ENCODE measurements around the gene DPP6. TPM values are rescaled to one million over a fixed set of nuclear protein-coding genes. Genes with fewer than 3 reads are reported as not detected.

The DPP6 gene
- total and polyA plus RNA-seq, 11 donors = 0.05 to 2.9 (median 0.11) TPM; not detected in 3

- Histone ChIP-seq H3K9me3 (no peaks in the 10 kb centered on the region), H3K4me3 (no peak overlapping the region), H3K27ac (no peak overlapping the region), H3K4me1 (no peaks in the 10 kb centered on the region), H3K36me3 (no peaks in the 10 kb centered on the region), H3K27me3 (peaks cover 0 to 7% (median 0%) of the 10 kb centered on the region in 9 donors)
- no peak for DNase-seq
- no peak for TF ChIP-seq CTCF (IDR thresholded peaks at IDR 0.05)
- no peak for TF ChIP-seq POLR2A (IDR thresholded peaks at IDR 0.05)
- ATAC-seq = no peak
- 77 to 84% (median 82%) methylated on average over 18 of the region's 18 CpGs for WGBS, 4 donors
- intact Hi-C loops (cut with DNase I) = no loop called here
These were observed 628.9 kb downstream of the DPP6 start for GRCh38 chr7:154680894-154681659.

DNA sequence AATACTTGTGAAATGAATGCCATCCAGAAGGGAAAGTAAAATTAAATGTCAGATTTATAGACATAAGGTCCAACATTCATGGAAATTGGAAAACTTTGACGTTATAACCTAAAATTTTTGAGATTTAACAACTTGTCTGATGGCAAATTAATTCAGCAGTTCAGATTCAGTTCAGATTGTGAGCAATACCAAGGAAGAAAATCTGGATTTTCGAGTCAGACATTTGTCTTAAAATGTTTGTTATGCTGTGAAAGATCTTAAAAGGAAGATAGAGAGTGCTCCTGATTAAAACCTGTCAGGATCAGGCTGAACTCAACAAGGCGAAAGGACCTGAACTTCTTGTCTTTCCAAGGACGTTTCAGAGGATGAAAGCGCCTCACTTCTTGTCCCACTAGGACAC is 629.8 kb downstream of the DPP6 start:
- no peak for DNase-seq
- H3K9me3 ChIP-seq = no peaks in the 10 kb centered on the region
- no peak overlapping the region for H3K4me3 ChIP-seq
- no peak overlapping the region for H3K27ac ChIP-seq
- TF ChIP-seq CTCF (IDR thresholded peaks at IDR 0.05) = no peak
- TF ChIP-seq POLR2A (IDR thresholded peaks at IDR 0.05) = no peak
- no peak for ATAC-seq
- no peaks in the 10 kb centered on the region for H3K36me3 ChIP-seq
- H3K4me1 ChIP-seq = no peaks in the 10 kb centered on the region
- intact Hi-C loops (cut with DNase I) = no loop called here
- WGBS, 4 donors = 64 to 70% (median 68%) methylated on average over 5 of the region's 5 CpGs
- H3K27me3 ChIP-seq = peaks cover 0 to 7% (median 0%) of the 10 kb centered on the region in 9 donors

DNA sequence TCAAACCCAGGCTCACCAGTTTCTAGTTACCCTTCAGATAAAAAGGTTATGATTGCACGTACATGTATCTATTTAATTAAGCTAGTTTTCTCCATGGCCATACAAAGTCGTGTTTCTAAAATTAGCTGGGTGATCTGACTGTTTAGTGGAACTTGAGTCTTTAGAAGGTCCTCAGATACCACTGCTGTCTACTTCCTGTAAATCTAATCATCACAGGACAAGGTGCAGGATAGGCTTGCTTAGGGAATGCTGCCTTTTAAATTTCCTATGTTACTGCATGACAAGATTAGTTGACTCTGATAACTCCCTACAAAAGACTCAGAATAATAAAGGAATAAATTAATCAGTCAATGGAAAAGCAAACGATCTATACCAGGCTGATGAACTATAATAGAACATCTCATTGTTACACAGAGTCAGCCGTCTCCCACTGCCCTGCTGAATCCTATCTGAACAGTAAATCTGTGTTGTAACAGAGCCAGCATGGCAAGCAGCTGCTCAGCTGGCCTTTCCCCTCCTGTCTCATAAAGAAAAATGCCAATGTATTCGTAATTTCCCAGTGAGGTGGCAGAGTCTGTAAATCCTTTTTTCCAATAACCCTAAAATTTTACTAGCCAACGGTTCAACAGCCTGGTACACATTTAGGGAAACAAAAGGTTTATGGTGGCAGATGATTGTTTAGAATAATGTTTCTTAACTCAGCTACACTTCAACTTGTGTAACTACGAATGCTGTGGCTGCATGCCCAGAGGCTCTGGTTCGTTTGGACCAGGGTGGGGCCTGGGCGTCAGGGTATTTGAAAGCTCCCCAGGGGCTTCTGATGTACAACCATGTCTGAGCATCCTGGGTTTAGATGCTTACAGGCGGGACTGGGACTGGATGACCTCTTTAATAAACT is 632.7 kb downstream of the DPP6 start:
- intact Hi-C loops (cut with DNase I) = no loop called here
- DNase-seq (no peak), ATAC-seq (no peak)
- H3K4me1 ChIP-seq = no peaks in the 10 kb centered on the region
- peaks cover 0 to 7% (median 0%) of the 10 kb centered on the region in 9 donors for H3K27me3 ChIP-seq
- WGBS, 4 donors = 55 to 58% (median 55%) methylated on average over 10 of the region's 10 CpGs
- no peaks in the 10 kb centered on the region for H3K36me3 ChIP-seq
- no peak overlapping the region for H3K27ac ChIP-seq
- TF ChIP-seq POLR2A (IDR thresholded peaks at IDR 0.05) (no peak), CTCF (IDR thresholded peaks at IDR 0.05) (no peak)
- no peaks in the 10 kb centered on the region for H3K9me3 ChIP-seq
- no peak overlapping the region for H3K4me3 ChIP-seq

GRCh38 chr7:154685564-154685901 is 633.3 kb downstream of the DPP6 start:
- H3K36me3 ChIP-seq = no peaks in the 10 kb centered on the region
- H3K27me3 ChIP-seq = peaks cover 0 to 7% (median 0%) of the 10 kb centered on the region in 9 donors
- no peak for DNase-seq
- 31 to 54% (median 49%) methylated on average over 1 of the region's 1 CpG for WGBS, 4 donors
- no peaks in the 10 kb centered on the region for H3K9me3 ChIP-seq
- TF ChIP-seq POLR2A (IDR thresholded peaks at IDR 0.05) (no peak), CTCF (IDR thresholded peaks at IDR 0.05) (no peak)
- H3K27ac ChIP-seq = no peak overlapping the region
- no peak for ATAC-seq
- intact Hi-C loops (cut with DNase I) = no loop called here
- no peaks in the 10 kb centered on the region for H3K4me1 ChIP-seq
- H3K4me3 ChIP-seq = no peak overlapping the region

Measured in heart left ventricle (tissue), 16 donors.